IPS-NIHi7 (cell line): ENCODE results near the gene B3GNT4.
"Not testable (repeated sequence)": the region's sequence is repeated elsewhere in the genome, so short reads cannot be mapped to it uniquely, and the experiment has no call there.

ENCODE experiments used
- DNase-seq: peaks from one replicate; pipeline ENCODE4 v3.0.0; 2012; ENCODE audit warnings: mixed read lengths; ENCODE audit errors: extremely low spot score

B3GNT4 gene

GRCh38 chr12:122203301-122204166 lies at the start of gene B3GNT4:
B3GNT4 (plus strand) TSS chr12:122203709; CDS start chr12:122204619, 910 bp downstream.
- DNase-seq = peak; percentile 80

- DNase-seq = no peak
Observed at GRCh38 chr12:122155705-122156104, 47.8 kb upstream of the B3GNT4 start.

GRCh38 chr12:122158700-122159285 lies 44.7 kb upstream of the B3GNT4 start:
- no peak for DNase-seq

GRCh38 chr12:122159882-122160281 lies 43.6 kb upstream of the B3GNT4 start:
- DNase-seq = no peak

- DNase-seq = no peak
Observed at GRCh38 chr12:122160761-122161160, 42.7 kb upstream of the B3GNT4 start.

GRCh38 chr12:122161682-122162081 lies 41.8 kb upstream of the B3GNT4 start:
- no peak for DNase-seq

- DNase-seq = no peak
Observed at GRCh38 chr12:122162976-122163375, 40.5 kb upstream of the B3GNT4 start.

- DNase-seq = peak; percentile 10
Observed at GRCh38 chr12:122166422-122167349, 36.8 kb upstream of the B3GNT4 start.

- DNase-seq = no peak
Observed at GRCh38 chr12:122167356-122167925, 36.1 kb upstream of the B3GNT4 start.

GRCh38 chr12:122168492-122168891 lies 35.0 kb upstream of the B3GNT4 start:
- DNase-seq = no peak

- DNase-seq = no peak
Observed at GRCh38 chr12:122171399-122171798, 32.1 kb upstream of the B3GNT4 start.

GRCh38 chr12:122172262-122172939 lies 31.1 kb upstream of the B3GNT4 start:
- DNase-seq = no peak

- no peak for DNase-seq
Observed at GRCh38 chr12:122174155-122174845, 29.2 kb upstream of the B3GNT4 start, which contains the start of gene IL31. IL31 (minus strand) TSS chr12:122174221; CDS start chr12:122174172, 49 bp downstream.

- not testable (repeated sequence) for DNase-seq
Observed at GRCh38 chr12:122176473-122176872, 27.0 kb upstream of the B3GNT4 start.

GRCh38 chr12:122182887-122183587 lies 20.5 kb upstream of the B3GNT4 start, which contains the start of gene LRRC43:
LRRC43 (plus strand) TSS chr12:122183123; CDS start chr12:122183145, 22 bp downstream.
- peak; percentile 85 for DNase-seq

GRCh38 chr12:122183588-122183940 lies 19.9 kb upstream of the B3GNT4 start:
- no peak for DNase-seq

- no peak for DNase-seq
Observed at GRCh38 chr12:122184517-122184916, 19.0 kb upstream of the B3GNT4 start.

GRCh38 chr12:122185079-122185478 lies 18.4 kb upstream of the B3GNT4 start:
- DNase-seq = no peak

- no peak for DNase-seq
Observed at GRCh38 chr12:122185494-122186082, 17.9 kb upstream of the B3GNT4 start.
